ENCODE results near the gene RALGAPA2. TPM values are rescaled to one million over a fixed set of nuclear protein-coding genes. Genes with fewer than 3 reads are reported as not detected.

The RALGAPA2 gene
- total RNA-seq, 3 donors from 2014 or later (not counting 1 experiment from before 2014, with no cell fraction given): 26.6 to 33.9 (median 33.1) TPM

GRCh38 chr20:20398123-20398522, 314.3 kb downstream of the RALGAPA2 start:
- H3K36me3 ChIP-seq (ENCODE audit: control insufficient read depth, insufficient read depth, low read length): peaks cover 3% of the 10 kb centered on the region
- no peak overlapping the region for H3K4me3 ChIP-seq (ENCODE audit: low read length)
- Mint-ChIP-seq H3K36me3 (no peaks in the 10 kb centered on the region), H3K9me3 (no peaks in the 10 kb centered on the region), H3K27me3 (ENCODE audit: low read depth in 2 of 2) (no peaks in the 10 kb centered on the region), H3K4me3 (no peak overlapping the region), H3K4me1 (no peaks in the 10 kb centered on the region), H3K27ac (no peak overlapping the region)
- no peak for ATAC-seq
- H3K9me3 ChIP-seq (ENCODE audit: control insufficient read depth, insufficient read depth, low read length): no peaks in the 10 kb centered on the region
- intact Hi-C loops (cut with micrococcal nuclease): no loop called here
- no peak for TF ChIP-seq CTCF (IDR thresholded peaks at IDR 0.05)
- no peaks in the 10 kb centered on the region for H3K4me1 ChIP-seq (ENCODE audit: control insufficient read depth, insufficient read depth, low read length)
- no peaks in the 10 kb centered on the region for H3K27me3 ChIP-seq (ENCODE audit: control insufficient read depth, insufficient read depth, low read length)
- WGBS (ENCODE audit: insufficient coverage): 98% methylated on average over 7 of the region's 7 CpGs
- no peak overlapping the region for H3K27ac ChIP-seq (ENCODE audit: low read length)
- DNase-seq: no peak

DNA sequence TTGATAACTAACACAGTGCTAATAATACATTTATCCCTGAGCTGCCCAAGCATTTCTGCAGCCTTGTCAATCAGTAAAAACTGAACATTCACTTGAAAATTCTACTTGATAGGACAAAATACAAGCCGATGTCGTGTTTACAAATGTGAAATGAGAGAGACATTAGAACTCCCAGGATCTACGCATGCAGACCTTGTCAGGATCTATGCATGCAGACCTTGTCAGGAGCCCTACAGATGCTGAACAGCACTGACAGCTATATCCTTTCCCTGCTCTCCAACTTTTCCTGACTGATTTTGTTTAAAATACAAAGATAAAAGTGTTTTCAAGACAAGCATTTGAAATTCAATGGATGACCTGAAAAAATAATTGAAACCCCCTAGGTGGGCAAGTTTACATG, 315.6 kb downstream of the RALGAPA2 start:
- H3K4me1 Mint-ChIP-seq: no peaks in the 10 kb centered on the region
- no peak overlapping the region for H3K27ac Mint-ChIP-seq
- H3K4me1 ChIP-seq (ENCODE audit: control insufficient read depth, insufficient read depth, low read length): no peaks in the 10 kb centered on the region
- no peak for DNase-seq
- no peaks in the 10 kb centered on the region for H3K27me3 ChIP-seq (ENCODE audit: control insufficient read depth, insufficient read depth, low read length)
- H3K9me3 ChIP-seq (ENCODE audit: control insufficient read depth, insufficient read depth, low read length): no peaks in the 10 kb centered on the region
- 96% methylated on average over 3 of the region's 3 CpGs for WGBS (ENCODE audit: insufficient coverage)
- H3K4me3 Mint-ChIP-seq: no peak overlapping the region
- no peaks in the 10 kb centered on the region for H3K27me3 Mint-ChIP-seq (ENCODE audit: low read depth in 2 of 2)
- no peak overlapping the region for H3K4me3 ChIP-seq (ENCODE audit: low read length)
- no peaks in the 10 kb centered on the region for H3K36me3 Mint-ChIP-seq
- H3K9me3 Mint-ChIP-seq: no peaks in the 10 kb centered on the region
- intact Hi-C loops (cut with micrococcal nuclease): no loop called here
- H3K36me3 ChIP-seq (ENCODE audit: control insufficient read depth, insufficient read depth, low read length): peaks cover 3% of the 10 kb centered on the region
- H3K27ac ChIP-seq (ENCODE audit: low read length): no peak overlapping the region
- no peak for TF ChIP-seq CTCF (IDR thresholded peaks at IDR 0.05)
- ATAC-seq: no peak

GRCh38 chr20:20395903-20396568, 316.4 kb downstream of the RALGAPA2 start:
- Mint-ChIP-seq H3K4me3 (no peak overlapping the region), H3K9me3 (no peaks in the 10 kb centered on the region), H3K4me1 (no peaks in the 10 kb centered on the region), H3K36me3 (no peaks in the 10 kb centered on the region), H3K27me3 (ENCODE audit: low read depth in 2 of 2) (no peaks in the 10 kb centered on the region), H3K27ac (no peak overlapping the region)
- H3K27me3 ChIP-seq (ENCODE audit: control insufficient read depth, insufficient read depth, low read length): no peaks in the 10 kb centered on the region
- WGBS (ENCODE audit: insufficient coverage): 97% methylated on average over 29 of the region's 29 CpGs
- TF ChIP-seq CTCF (IDR thresholded peaks at IDR 0.05): no peak
- H3K4me1 ChIP-seq (ENCODE audit: control insufficient read depth, insufficient read depth, low read length): no peaks in the 10 kb centered on the region
- intact Hi-C loops (cut with micrococcal nuclease): no loop called here
- H3K9me3 ChIP-seq (ENCODE audit: control insufficient read depth, insufficient read depth, low read length): no peaks in the 10 kb centered on the region
- no peak overlapping the region for H3K4me3 ChIP-seq (ENCODE audit: low read length)
- no peak for ATAC-seq
- DNase-seq: no peak
- peaks cover 3% of the 10 kb centered on the region for H3K36me3 ChIP-seq (ENCODE audit: control insufficient read depth, insufficient read depth, low read length)
- no peak overlapping the region for H3K27ac ChIP-seq (ENCODE audit: low read length)

- Histone ChIP-seq H3K27ac (ENCODE audit: low read length) (no peak overlapping the region), H3K9me3 (ENCODE audit: control insufficient read depth, insufficient read depth, low read length) (no peaks in the 10 kb centered on the region), H3K4me1 (ENCODE audit: control insufficient read depth, insufficient read depth, low read length) (no peaks in the 10 kb centered on the region), H3K4me3 (ENCODE audit: low read length) (no peak overlapping the region), H3K36me3 (ENCODE audit: control insufficient read depth, insufficient read depth, low read length) (peaks cover 3% of the 10 kb centered on the region), H3K27me3 (ENCODE audit: control insufficient read depth, insufficient read depth, low read length) (no peaks in the 10 kb centered on the region)
- WGBS (ENCODE audit: insufficient coverage): 91% methylated on average over 12 of the region's 12 CpGs
- Mint-ChIP-seq H3K36me3 (no peaks in the 10 kb centered on the region), H3K4me1 (no peaks in the 10 kb centered on the region), H3K27ac (no peak overlapping the region), H3K9me3 (no peaks in the 10 kb centered on the region), H3K27me3 (ENCODE audit: low read depth in 2 of 2) (no peaks in the 10 kb centered on the region), H3K4me3 (no peak overlapping the region)
- no peak for DNase-seq
- ATAC-seq: no peak
- TF ChIP-seq CTCF (IDR thresholded peaks at IDR 0.05): no peak
- intact Hi-C loops (cut with micrococcal nuclease): no loop called here
Observed at GRCh38 chr20:20395087-20395486, 317.4 kb downstream of the RALGAPA2 start.

Data from natural killer cell (primary cell).